Activated CD8-positive, alpha-beta memory T cell treated with anti-CD3 and anti-CD28 coated beads for 4 hours (primary cell): ENCODE data around the gene EPHB1.

Experiments used
- DNase-seq, 2 donors: peaks; one replicate each; pipeline ENCODE4 v3.0.0-alpha.2; 2020; ENCODE audit warnings: low read depth in 2 of 2

The EPHB1 gene

GRCh38 chr3:135258916-135259315 lies 463.9 kb downstream of the EPHB1 start:
- DNase-seq = no peak

DNA sequence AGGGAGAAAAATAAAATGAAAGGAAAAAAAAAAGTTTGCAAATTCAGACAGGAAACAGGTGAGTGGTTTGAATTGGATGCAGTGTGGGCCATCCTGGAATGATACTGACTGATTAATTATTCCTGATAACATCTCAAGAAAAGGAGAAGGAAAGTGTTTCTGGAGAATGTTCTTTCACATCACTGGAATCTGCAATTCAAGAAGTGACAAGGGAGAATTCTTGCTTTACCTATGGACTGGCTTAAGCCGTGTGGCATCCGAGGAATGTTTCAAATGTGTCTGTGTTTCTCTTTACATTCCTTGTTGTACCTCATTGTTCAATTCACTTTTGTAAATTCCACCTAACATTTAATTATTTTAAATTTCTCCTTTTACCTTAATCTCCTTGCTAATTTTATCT lies 465.0 kb downstream of the EPHB1 start:
- no peak for DNase-seq

GRCh38 chr3:135261214-135261775 lies 466.2 kb downstream of the EPHB1 start:
- no peak for DNase-seq

GRCh38 chr3:135261916-135262315 lies 466.9 kb downstream of the EPHB1 start:
- DNase-seq = no peak

GRCh38 chr3:135262441-135262840 lies 467.4 kb downstream of the EPHB1 start:
- no peak for DNase-seq

DNA sequence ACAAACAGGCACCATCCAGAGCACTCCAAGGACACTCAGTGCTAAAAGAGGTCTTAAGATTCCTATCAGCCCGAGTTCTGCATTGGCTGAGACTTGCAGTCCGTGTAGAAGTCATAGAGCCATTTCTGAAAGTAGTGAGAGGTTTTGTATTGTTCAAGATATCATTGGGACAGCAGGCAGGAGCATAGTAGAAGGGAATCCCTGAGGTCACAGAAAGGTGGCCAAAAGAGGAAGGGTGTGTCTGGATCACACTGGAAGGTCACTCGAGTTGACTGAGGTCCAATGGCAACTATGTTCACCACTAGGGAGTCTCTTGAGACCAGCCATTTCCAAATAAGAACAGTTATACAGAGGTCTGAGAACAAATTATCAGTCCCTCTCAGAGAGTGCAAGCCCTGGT lies 468.3 kb downstream of the EPHB1 start:
- DNase-seq = no peak

DNA sequence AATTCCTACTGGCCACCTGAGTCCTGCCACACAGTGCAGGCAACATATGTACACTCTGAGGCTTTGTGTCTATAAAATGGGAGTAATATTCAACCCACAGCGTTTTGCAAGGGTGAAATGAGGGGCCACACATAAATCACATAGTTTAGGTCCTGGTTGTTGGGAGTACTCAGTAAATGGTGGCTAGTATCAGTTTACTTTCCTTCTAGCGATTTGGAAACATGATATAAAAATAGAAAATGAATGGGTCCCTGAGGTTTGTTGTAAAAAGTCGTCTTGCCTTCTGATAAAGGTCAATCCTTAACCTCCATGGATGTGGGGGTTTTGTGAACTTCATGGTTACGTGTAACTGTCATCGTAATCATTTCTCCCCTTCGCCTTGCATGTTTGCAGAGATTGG lies 472.4 kb downstream of the EPHB1 start:
- DNase-seq = no peak

DNA sequence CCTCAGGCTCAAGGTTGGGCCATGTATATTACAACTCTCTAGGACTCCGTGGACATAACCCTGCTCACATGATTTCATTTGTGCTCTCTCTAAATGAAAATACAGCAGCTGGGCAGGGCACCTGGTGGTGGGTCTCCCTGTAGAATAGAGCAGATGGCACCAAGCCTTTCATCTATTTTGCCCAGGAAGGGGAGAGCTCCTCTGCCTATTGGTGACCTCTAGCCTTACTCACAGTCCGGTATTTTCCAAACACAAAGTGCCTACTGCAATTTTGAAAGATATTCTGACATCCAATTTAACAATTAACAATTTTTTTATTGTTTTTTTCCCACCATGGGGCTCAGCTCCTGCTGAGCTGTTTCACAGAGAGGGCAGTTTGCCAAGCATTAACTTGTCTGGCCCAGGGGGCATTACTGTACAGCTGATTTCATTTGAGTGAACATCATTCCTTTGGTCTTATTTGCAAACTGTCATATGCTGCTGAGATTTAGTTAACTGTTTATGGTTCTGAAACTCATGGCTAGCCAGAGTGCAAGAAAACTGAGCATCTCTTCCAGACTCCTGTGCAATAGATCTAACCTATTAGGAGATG lies 474.0 kb downstream of the EPHB1 start:
- no peak for DNase-seq

DNA sequence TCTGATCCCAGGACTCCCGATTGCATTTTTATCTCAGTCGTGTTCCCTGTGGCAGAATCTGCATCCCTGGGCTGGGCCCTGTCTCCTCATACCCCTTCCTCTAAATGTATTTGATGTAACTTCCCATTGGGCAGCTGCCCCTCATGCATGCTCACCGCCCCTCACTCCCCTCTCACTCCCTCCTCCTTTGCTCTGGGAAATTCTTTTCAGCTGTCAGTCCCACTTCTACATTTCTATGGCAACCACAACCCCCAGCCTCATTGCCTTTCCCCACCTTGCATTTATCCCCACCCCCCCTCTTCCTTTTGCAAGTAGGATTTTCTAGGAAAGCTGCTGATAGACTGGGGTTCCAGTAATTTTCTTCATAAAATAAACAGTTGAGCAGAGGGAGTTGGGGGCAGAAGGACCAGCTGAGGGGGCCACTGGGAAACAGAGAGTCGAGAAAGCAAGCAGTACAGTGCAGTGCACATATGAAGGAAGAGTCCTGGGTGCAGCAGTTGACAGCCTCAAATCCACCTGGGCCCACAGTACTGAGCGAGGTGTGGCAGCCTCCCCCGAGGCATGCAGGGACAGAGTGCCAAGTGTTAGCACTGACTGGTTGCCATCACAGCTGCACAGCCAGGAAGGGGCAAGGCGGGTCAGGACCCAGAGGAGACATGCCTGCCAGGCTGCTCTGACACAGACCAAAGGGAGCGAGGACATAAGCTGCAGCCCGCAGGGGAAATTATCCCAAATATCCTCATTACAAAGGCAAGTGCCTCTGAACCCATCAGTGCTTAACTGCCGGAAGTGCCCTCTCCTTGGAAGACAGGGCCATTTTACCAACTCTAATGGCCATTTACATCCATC lies 476.3 kb downstream of the EPHB1 start:
- no peak for DNase-seq

GRCh38 chr3:135272026-135272669 lies 477.1 kb downstream of the EPHB1 start:
- DNase-seq = no peak

DNA sequence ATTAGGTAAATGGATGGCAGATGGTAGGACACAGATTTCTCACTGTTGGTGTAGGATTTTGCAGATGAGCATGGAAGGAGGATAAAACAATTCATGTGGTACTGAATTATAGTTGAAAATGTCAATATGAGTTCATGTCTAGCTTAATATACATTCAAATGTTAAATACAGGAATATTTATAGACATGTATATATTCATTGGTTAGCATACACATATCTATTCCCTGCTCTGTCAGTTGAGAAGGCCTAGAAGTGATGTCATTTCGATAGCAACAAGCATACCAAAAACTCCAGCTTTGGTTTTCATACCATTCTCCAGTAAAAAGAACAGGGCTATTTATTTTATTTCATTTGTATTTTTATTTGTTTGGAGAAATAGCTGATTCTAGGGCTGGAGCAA lies 497.1 kb downstream of the EPHB1 start:
- DNase-seq = no peak

DNA sequence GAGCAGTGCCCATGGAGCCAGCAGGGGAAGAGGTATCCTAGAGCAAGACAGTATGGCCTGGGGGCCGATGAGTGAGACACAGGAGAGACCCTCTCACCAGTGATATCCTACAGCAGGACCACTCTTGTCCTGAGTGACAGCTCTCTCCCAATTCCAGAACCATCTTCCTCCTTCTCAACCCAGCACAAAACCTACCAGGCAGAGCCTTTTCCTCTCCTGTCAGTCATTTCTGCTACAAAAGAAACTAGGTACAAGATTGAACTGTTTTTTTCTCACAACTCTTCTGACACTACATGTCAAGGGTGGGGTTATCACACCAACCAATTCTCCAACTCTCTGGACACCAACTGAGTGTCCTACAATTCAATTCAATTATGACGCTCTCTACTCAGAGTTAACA lies 506.6 kb downstream of the EPHB1 start:
- DNase-seq = no peak

GRCh38 chr3:135304378-135304777 lies 509.3 kb downstream of the EPHB1 start:
- no peak for DNase-seq
